ENCODE results near the gene FKBP1A. TPM values are rescaled to one million over a fixed set of nuclear protein-coding genes. Genes with fewer than 3 reads are reported as not detected.

FKBP1A gene
- total RNA-seq, 1 experiment from 2014 or later, result 196 TPM

GRCh38 chr20:1403624-1404023 lies 10.8 kb upstream of the FKBP1A start:
- H2AFZ ChIP-seq (ENCODE audit: low read length), result no peak overlapping the region
- no peak overlapping the region for H2BK120ac ChIP-seq (ENCODE audit: low read depth, low read length, poor library complexity, severe bottlenecking)
- TF ChIP-seq CTCF (conservative IDR thresholded peaks at IDR 0.05), result no peak
- no peaks in the 10 kb centered on the region for H3K9me3 ChIP-seq (ENCODE audit: control insufficient read depth, low read depth, low read length)
- Mint-ChIP-seq H3K36me3 (ENCODE audit: insufficient read depth in 1 of 3, low read depth in 3 of 3) (no peaks in the 10 kb centered on the region), H3K4me3 (no peak overlapping the region), H3K27me3 (ENCODE audit: low read depth) (peaks cover 67% of the 10 kb centered on the region), H3K9me3 (peaks cover 2 to 3% of the 10 kb centered on the region in 2 experiments; a peak in 2 of 5 replicates), H3K4me1 (peaks cover 0 to 2% of the 10 kb centered on the region in 2 experiments; a peak in 1 of 4 replicates), H3K27ac (no peak overlapping the region)
- no peak overlapping the region for H3T11ph ChIP-seq (ENCODE audit: low read length)
- no peaks in the 10 kb centered on the region for H3K27me3 ChIP-seq (ENCODE audit: insufficient read depth, low read length)
- no peak overlapping the region for H2BK15ac ChIP-seq (ENCODE audit: low read depth, low read length)
- no peak overlapping the region for H2BK20ac ChIP-seq (ENCODE audit: low read depth, low read length, poor library complexity, severe bottlenecking)
- H4K5ac ChIP-seq (ENCODE audit: insufficient read length, low read depth, low read length), result no peak overlapping the region
- H3K23me2 ChIP-seq (ENCODE audit: insufficient read length, low read depth, low read length, poor library complexity, severe bottlenecking), result no peaks in the 10 kb centered on the region
- H2BK12ac ChIP-seq (ENCODE audit: insufficient read length, low read depth, low read length), result no peak overlapping the region
- H3K4ac ChIP-seq (ENCODE audit: low read depth, low read length), result no peak overlapping the region
- no peak overlapping the region for H2BK5ac ChIP-seq (ENCODE audit: insufficient read length, low read length)
- H4K91ac ChIP-seq (ENCODE audit: insufficient read length, low read depth, low read length), result no peak overlapping the region
- no peak overlapping the region for H3K27ac ChIP-seq (ENCODE audit: insufficient read length, low read depth, low read length)
- H3K9ac ChIP-seq (ENCODE audit: extremely low read depth, insufficient read length, low read length), result no peak overlapping the region
- no peak overlapping the region for H3K56ac ChIP-seq (ENCODE audit: insufficient read length, low read depth, low read length)
- H3K18ac ChIP-seq (ENCODE audit: insufficient read length, low read depth, low read length), result no peak overlapping the region
- H4K8ac ChIP-seq (replicated peaks; ENCODE audit: insufficient read length, low read depth, low read length), result no peak overlapping the region
- H3K4me1 ChIP-seq (ENCODE audit: insufficient read depth, low read length), result no peaks in the 10 kb centered on the region
- H4K20me1 ChIP-seq (ENCODE audit: control insufficient read depth, insufficient read depth, insufficient read length), result no peaks in the 10 kb centered on the region
- no peaks in the 10 kb centered on the region for H3K79me2 ChIP-seq (ENCODE audit: insufficient read depth, low read length)
- H3K14ac ChIP-seq (ENCODE audit: insufficient read depth, low read length), result no peak overlapping the region
- no peaks in the 10 kb centered on the region for H3K79me1 ChIP-seq (ENCODE audit: insufficient read depth, low read depth, low read length, poor library complexity, severe bottlenecking)
- H3K23ac ChIP-seq (ENCODE audit: insufficient read length, low read depth, low read length), result no peak overlapping the region
- DNase-seq, result no peak
- H2AK5ac ChIP-seq (ENCODE audit: insufficient read length, low read length), result no peak overlapping the region
- no CpG with 5 or more reads among the region's 1 CpG for WGBS (ENCODE audit: extremely low coverage, insufficient read length, low lambda C conversion rate)
- H3K4me2 ChIP-seq (ENCODE audit: insufficient read depth, insufficient read length, low read length), result no peak overlapping the region

Measured in H9 (cell line).